A549 (cell line): Measurements from ENCODE around the gene SGO1. TPM values are rescaled to one million over a fixed set of nuclear protein-coding genes. Genes with fewer than 3 reads are reported as not detected.

Experiments used
- ATAC-seq, 2 experiments: fragments of 200-7000 bp in 1 of 2; fragments of >200 bp in 1 of 2; cut with Nextera tagmentation in 1 of 2; cut with Tn5 transposase in 1 of 2; 3 replicates each; pipeline versions ENCODE4 v1.8.0 to v1.9.1; 2018 to 2020; ENCODE audit warnings: mild to moderate bottlenecking in 1 of 2, moderate library complexity in 1 of 2
- CTCF ChIA-PET: fragments of 300-600 bp; sonication (Branson Sonifier 250); formaldehyde crosslinking; extraction: SDS; loops from one replicate; lab custom pipeline; 2021; ENCODE audit warnings: antibody characterized with exemption, inconsistent platforms; lab: Yijun Ruan, JAX
- POLR2A ChIA-PET: fragments of 350-600 bp; formaldehyde crosslinking; extraction: SDS; loops from one replicate; lab custom pipeline; 2021; ENCODE audit warnings: antibody characterized with exemption, inconsistent platforms; lab: Yijun Ruan, JAX
- DNase-seq, 2 experiments: peaks; one replicate each; pipeline versions ENCODE4 v3.0.0 to v3.0.0-alpha.2; 2011 to 2016; ENCODE audit warnings: low read depth in 1 of 2, low spot score in 1 of 2
- FAIRE-seq: peaks from 2 replicates; lab custom pipeline; 2011; peaks lifted over from hg19 to GRCh38; lab: Jason Lieb, UNC
- H3K27ac ChIP-seq, 2 experiments: fragments of >200 bp; sonication (Bioruptor Twin); formaldehyde crosslinking; 3 replicates each; pipeline ENCODE4 v1.5.1; 2016 to 2017
- H3K4me1 ChIP-seq: fragments of >200 bp; sonication (Bioruptor Twin); formaldehyde crosslinking; 3 replicates; pipeline ENCODE4 v1.6.1; 2016
- H3K4me2 ChIP-seq: fragments of >200 bp; sonication (Bioruptor Twin); formaldehyde crosslinking; 3 replicates; pipeline ENCODE4 v1.6.1; 2016
- H3K4me3 ChIP-seq: fragments of >200 bp; sonication (Bioruptor Twin); formaldehyde crosslinking; 3 replicates; pipeline ENCODE4 v1.5.1; 2016
- H3K9me3 ChIP-seq: fragments of >200 bp; sonication (Bioruptor Twin); formaldehyde crosslinking; 3 replicates; pipeline ENCODE4 v1.6.1; 2016
- BHLHE40 ChIP-seq: IDR thresholded peaks from 2 replicates; pipeline ENCODE4 v1.6.1; 2012; ENCODE audit warnings: low read depth, low read length, inconsistent platforms
- EHF ChIP-seq: fragments of 250-450 bp; sonication (Bioruptor Pico); IDR thresholded peaks from 2 replicates; pipeline ENCODE4 v1.5.0; 2020; ENCODE audit warnings: mild to moderate bottlenecking
- EHMT2 ChIP-seq: fragments of 200-600 bp; sonication (generic); IDR thresholded peaks from 2 replicates; pipeline ENCODE4 v1.6.1; 2016; ENCODE audit warnings: antibody characterized with exemption, low read depth, mild to moderate bottlenecking, moderate library complexity
- FOXS1 ChIP-seq: fragments of 250-450 bp; sonication (Bioruptor Pico); IDR thresholded peaks from 2 replicates; pipeline ENCODE4 v1.5.0; 2020; ENCODE audit warnings: mild to moderate bottlenecking, moderate library complexity
- HOXA7 ChIP-seq: fragments of 250-450 bp; sonication (Bioruptor Pico); IDR thresholded peaks from 2 replicates; pipeline ENCODE4 v1.5.0; 2020; ENCODE audit warnings: mild to moderate bottlenecking, moderate library complexity
- HOXB5 ChIP-seq: fragments of 250-450 bp; sonication (Bioruptor Pico); IDR thresholded peaks from 2 replicates; pipeline ENCODE4 v1.5.0; 2020; ENCODE audit warnings: mild to moderate bottlenecking, moderate library complexity
- JUN ChIP-seq, 2 experiments: fragments of >200 bp; sonication (Bioruptor Twin); formaldehyde crosslinking; IDR thresholded peaks; 2 replicates in 1 of 2; 3 replicates in 1 of 2; pipeline ENCODE4 v1.6.1; 2016 to 2017
- KDM5A ChIP-seq: fragments of 200-600 bp; sonication (generic); IDR thresholded peaks from 2 replicates; pipeline ENCODE4 v1.6.1; 2016; ENCODE audit warnings: antibody characterized with exemption, mild to moderate bottlenecking
- MYC ChIP-seq: IDR thresholded peaks from 2 replicates; pipeline ENCODE4 v1.6.1; 2012; ENCODE audit warnings: mild to moderate bottlenecking, inconsistent platforms, low read length, improper control_type of control experiment, borderline replicate concordance
- NFE2L2 ChIP-seq: fragments of 150-350 bp; conservative IDR thresholded peaks from 2 replicates; pipeline ENCODE4 v1.6.1; 2014; ENCODE audit warnings: low read length
- NR3C1 ChIP-seq: fragments of >200 bp; sonication (Bioruptor Twin); formaldehyde crosslinking; IDR thresholded peaks from 3 replicates; pipeline ENCODE4 v1.6.1; 2017
- PHF8 ChIP-seq: fragments of 200-600 bp; sonication (generic); IDR thresholded peaks from 2 replicates; pipeline ENCODE4 v1.6.1; 2016; ENCODE audit warnings: low read depth, mild to moderate bottlenecking, antibody characterized with exemption, moderate library complexity, borderline replicate concordance
- RAD21 ChIP-seq, 2 experiments: fragments of >200 bp in 1 of 2; sonication (Bioruptor Twin) in 1 of 2; formaldehyde crosslinking in 1 of 2; IDR thresholded peaks in 1 of 2; conservative IDR thresholded peaks in 1 of 2; 2 replicates in 1 of 2; 3 replicates in 1 of 2; pipeline ENCODE4 v1.6.1; 2012 to 2018; ENCODE audit warnings: inconsistent platforms in 1 of 2
- RCOR1 ChIP-seq: fragments of 150-350 bp; IDR thresholded peaks from 2 replicates; pipeline ENCODE4 v1.6.1; 2014; ENCODE audit warnings: antibody characterized with exemption, low read length, low read depth
- RNF2 ChIP-seq: fragments of 200-600 bp; sonication (generic); IDR thresholded peaks from 2 replicates; pipeline ENCODE4 v1.6.1; 2016; ENCODE audit warnings: low read depth, mild to moderate bottlenecking, antibody characterized with exemption, moderate library complexity, borderline replicate concordance
- TFCP2L1 ChIP-seq: fragments of 250-450 bp; sonication (Bioruptor Pico); IDR thresholded peaks from 2 replicates; pipeline ENCODE4 v1.5.0; 2021; ENCODE audit warnings: mild to moderate bottlenecking
- WGBS: methylation state at CpG from one replicate; pipeline ENCODE4 v1.1.6; 2017; ENCODE audit errors: missing lambda C conversion rate; 5-methylcytosine and 5-hydroxymethylcytosine counted together
- polyA plus RNA-seq, 4 experiments: library from polyadenylated mRNA; depleted of rRNA in 3 of 4; stranded (reverse); fragments of >200 nt; fragmentation: RNase III in 1 of 4; extraction: RNeasy Plus Mini Kit Qiagen cat#74134 plus additional on column Dnase treatment in 1 of 4; gene quantifications; 2 replicates in 3 of 4; 3 replicates in 1 of 4; pipeline ENCODE4 v1.2.3, GENCODE V29; 2011 to 2017
- TF ChIP-seq, protein P1 (sequence below): IDR thresholded peaks from 2 replicates; pipeline ENCODE4 v1.6.1; 2012; ENCODE audit warnings: low read depth, borderline replicate concordance

The SGO1 gene
- polyA plus RNA-seq, 2 of the 4 experiments (the other 2 are of a cell fraction), result 17.1 to 25.2 TPM

DNA sequence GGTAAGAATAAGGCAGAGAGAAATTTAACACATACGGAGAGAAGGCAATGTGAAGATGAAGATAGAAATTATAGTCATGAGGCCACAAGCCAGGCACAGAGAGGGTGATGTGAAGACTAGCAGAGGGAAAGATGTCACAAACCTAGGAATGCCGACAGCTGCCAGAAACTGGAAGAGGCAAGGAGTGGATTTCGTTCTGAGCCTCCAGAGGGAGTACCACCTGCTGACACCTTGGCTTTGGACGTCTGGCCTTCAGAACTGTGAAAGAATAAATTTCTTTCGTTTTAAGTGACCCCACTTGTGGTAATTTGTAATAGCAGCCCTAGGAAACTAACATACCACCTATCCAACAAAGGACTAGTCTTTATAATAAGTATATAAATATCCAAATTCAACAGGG lies 5.0 kb upstream of the SGO1 start:
- peaks cover 7% of the 10 kb centered on the region; the same call in 2 of the 3 replicates for H3K4me1 ChIP-seq
- H3K4me2 ChIP-seq, result no peak overlapping the region
- 0 out of 6 replicates have a peak, but pooled peaks of 1 of the 2 experiments have one; percentile 39 for ATAC-seq
- POLR2A ChIA-PET, result no interaction called here
- FAIRE-seq, result no peak
- CTCF ChIA-PET, result interaction anchor here (0.9 to 1.7 kb wide), 2 partner anchors 17 to 305 kb away, joined by 3 to 4 read pairs; no protein-coding TSS in a partner anchor
- H3K27ac ChIP-seq, result no peak overlapping the region
- peak in 1 of 2 experiments; percentile 20 for DNase-seq
- no peaks in the 10 kb centered on the region for H3K9me3 ChIP-seq
- no peak for TF ChIP-seq NR3C1
- no peak for TF ChIP-seq RNF2
- TF ChIP-seq, protein P1, sequence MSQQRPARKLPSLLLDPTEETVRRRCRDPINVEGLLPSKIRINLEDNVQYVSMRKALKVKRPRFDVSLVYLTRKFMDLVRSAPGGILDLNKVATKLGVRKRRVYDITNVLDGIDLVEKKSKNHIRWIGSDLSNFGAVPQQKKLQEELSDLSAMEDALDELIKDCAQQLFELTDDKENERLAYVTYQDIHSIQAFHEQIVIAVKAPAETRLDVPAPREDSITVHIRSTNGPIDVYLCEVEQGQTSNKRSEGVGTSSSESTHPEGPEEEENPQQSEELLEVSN, result no peak
- no peak for TF ChIP-seq FOXS1
- no peak for TF ChIP-seq EHF (CRISPR knock-in tag)
- TF ChIP-seq MYC, result no peak
- TF ChIP-seq TFCP2L1 (CRISPR knock-in tag), result no peak
- TF ChIP-seq EHMT2, result no peak
- 28% methylated on average over 5 of the region's 5 CpGs for WGBS
- H3K4me3 ChIP-seq, result no peak overlapping the region

DNA sequence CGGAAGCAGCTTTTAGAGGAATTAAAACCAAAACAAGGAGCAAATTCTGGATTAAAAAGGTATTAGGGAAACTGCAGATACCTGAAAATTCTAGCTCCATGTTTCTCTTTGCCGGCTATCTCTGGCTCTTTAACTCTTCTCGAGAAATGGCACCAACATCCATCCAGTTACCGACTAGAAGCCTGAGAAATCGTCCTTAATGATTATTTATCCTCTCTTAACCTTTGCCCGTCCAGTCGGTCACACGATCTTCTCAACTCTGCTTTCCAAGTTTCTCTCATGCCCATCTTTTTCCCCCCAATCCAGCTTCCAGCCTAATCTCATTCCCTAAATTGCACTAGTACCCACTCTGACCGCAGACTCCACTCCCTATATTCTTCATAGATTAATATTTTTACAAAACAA lies 596 bp upstream of the SGO1 start:
- Histone ChIP-seq H3K4me1 (peaks cover 16% of the 10 kb centered on the region; the same call in 2 of the 3 replicates), H3K4me2 (peak overlapping the region; percentile 76), H3K27ac (peak overlapping the region; percentile 81 to 91), H3K4me3 (peak overlapping the region; percentile 67), H3K9me3 (no peaks in the 10 kb centered on the region)
- ChIA-PET POLR2A (interaction anchor here (0.9 to 1.5 kb wide), 2 partner anchors 9 to 129 kb away, joined by 3 read pairs; no protein-coding TSS in a partner anchor), CTCF (no interaction called here)
- FAIRE-seq (no peak), DNase-seq (peak; percentile 2 to 7), ATAC-seq (peak; percentile 8 to 10; a peak in 4 of 6 replicates)
- no peak for TF ChIP-seq RCOR1
- peak; percentile 29; the same call in 1 of the 2 replicates for TF ChIP-seq PHF8
- WGBS, result 5% methylated on average over 9 of the region's 9 CpGs

DNA sequence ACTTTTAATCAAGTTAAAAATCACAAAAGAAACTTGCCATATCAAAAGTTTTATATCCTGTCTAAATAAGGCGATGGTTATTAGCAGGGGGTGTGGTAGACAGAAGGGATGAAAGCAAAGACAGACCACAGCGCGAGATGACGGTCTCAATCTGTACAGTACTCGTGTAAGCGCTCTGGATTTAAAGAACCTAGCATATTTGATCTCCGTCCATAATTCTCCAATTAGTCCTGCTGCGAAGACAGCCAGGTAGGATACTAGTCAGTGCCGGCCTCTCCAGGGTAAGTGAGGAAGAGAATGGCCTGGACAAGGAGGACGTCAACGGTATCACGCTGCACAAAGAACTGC lies 701 bp downstream of the SGO1 start:
- FAIRE-seq (no peak), ATAC-seq (peak; percentile 56 to 67), DNase-seq (peak in 1 of 2 experiments; percentile 21)
- Histone ChIP-seq H3K4me1 (peaks cover 16% of the 10 kb centered on the region; the same call in 2 of the 3 replicates), H3K4me3 (peak overlapping the region; percentile 67), H3K9me3 (no peaks in the 10 kb centered on the region), H3K4me2 (peak overlapping the region; percentile 82), H3K27ac (peak overlapping the region; percentile 81 to 91)
- CTCF ChIA-PET, result interaction anchor here (0.5 to 1.3 kb wide), 2 partner anchors 147 to 169 kb away, joined by 4 read pairs; no protein-coding TSS in a partner anchor
- TF ChIP-seq HOXB5 (CRISPR knock-in tag), result no peak
- TF ChIP-seq FOXS1, result no peak
- no peak for TF ChIP-seq JUN (IDR thresholded peaks at IDR 0.05)
- POLR2A ChIA-PET, result no interaction called here
- WGBS, result 1% methylated on average over 12 of the region's 12 CpGs

DNA sequence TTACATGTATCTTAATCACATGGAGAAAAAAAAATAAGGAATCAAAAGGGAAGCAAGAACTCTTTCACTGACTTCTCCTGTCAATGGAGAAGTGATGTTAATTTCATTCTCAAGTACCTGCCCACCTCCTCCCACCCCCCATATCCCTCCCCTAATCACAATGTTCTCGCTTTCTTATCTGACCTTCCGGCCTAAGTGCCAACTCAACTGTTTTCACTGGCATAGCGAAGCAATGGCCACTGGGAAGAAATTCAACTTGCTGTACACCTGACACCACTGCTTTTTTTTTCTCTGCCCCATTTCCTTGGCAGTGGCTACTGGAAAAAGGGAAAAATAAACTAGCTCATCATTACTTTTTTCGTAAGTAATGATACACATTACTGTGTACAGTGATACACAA lies 3.8 kb downstream of the SGO1 start:
- Histone ChIP-seq H3K9me3 (no peaks in the 10 kb centered on the region), H3K4me3 (no peak overlapping the region), H3K4me2 (no peak overlapping the region), H3K4me1 (peaks cover 13% of the 10 kb centered on the region; the same call in 2 of the 3 replicates), H3K27ac (no peak overlapping the region)
- TF ChIP-seq RAD21 (conservative IDR thresholded peaks at IDR 0.05 in 1 of 2, IDR thresholded peaks at IDR 0.05 in 1 of 2), result no peak
- TF ChIP-seq BHLHE40, result no peak
- TF ChIP-seq NFE2L2, result no peak
- no peak for TF ChIP-seq HOXA7 (CRISPR knock-in tag)
- no peak for TF ChIP-seq FOXS1
- no peak for TF ChIP-seq KDM5A
- 81% methylated on average over 4 of the region's 4 CpGs for WGBS
- FAIRE-seq (no peak), DNase-seq (no peak), ATAC-seq (no peak)
- ChIA-PET CTCF (no interaction called here), POLR2A (no interaction called here)
